Mesendoderm (in vitro differentiated cells): ENCODE measurements around the gene RMND5A.

Experiments used
- DNase-seq: peaks from one replicate; pipeline ENCODE4 v3.0.0; 2013
- H2AK5ac ChIP-seq: 2 replicates; pipeline ENCODE4 v1.6.1; 2013; ENCODE audit warnings: low read length, inconsistent platforms
- H2BK120ac ChIP-seq: 2 replicates; pipeline ENCODE4 v1.6.1; 2013; ENCODE audit warnings: low read depth, mild to moderate bottlenecking, low read length, moderate library complexity, mixed read lengths
- H2BK15ac ChIP-seq: replicated peaks from 2 replicates; pipeline ENCODE4 v1.6.1; 2013; ENCODE audit warnings: low read depth, mild to moderate bottlenecking, moderate library complexity
- H2BK5ac ChIP-seq: 2 replicates; pipeline ENCODE4 v1.6.1; 2013; ENCODE audit warnings: low read length, inconsistent platforms
- H3K18ac ChIP-seq: 2 replicates; pipeline ENCODE4 v1.6.1; 2013; ENCODE audit warnings: mild to moderate bottlenecking, low read length, mixed read lengths
- H3K23ac ChIP-seq: one replicate; pipeline ENCODE4 v1.6.1; 2013; ENCODE audit warnings: low read length
- H3K27ac ChIP-seq: 2 replicates; pipeline ENCODE4 v1.5.1; 2013; ENCODE audit warnings: low read depth, mild to moderate bottlenecking, inconsistent platforms, low read length, moderate library complexity
- H3K27me3 ChIP-seq: 2 replicates; pipeline ENCODE4 v1.6.1; 2013; ENCODE audit warnings: low read length, control low read depth, mild to moderate bottlenecking, inconsistent platforms; ENCODE audit not compliant: insufficient read depth, poor library complexity
- H3K36me3 ChIP-seq: 2 replicates; pipeline ENCODE4 v1.6.1; 2013; ENCODE audit warnings: low read length, inconsistent platforms; ENCODE audit not compliant: control insufficient read depth, insufficient read depth
- H3K4ac ChIP-seq: one replicate; pipeline ENCODE4 v1.6.1; 2013; ENCODE audit warnings: low read depth, mild to moderate bottlenecking, low read length, moderate library complexity
- H3K4me1 ChIP-seq: 2 replicates; pipeline ENCODE4 v1.6.1; 2013; ENCODE audit warnings: low read depth, low read length, inconsistent platforms; ENCODE audit not compliant: control insufficient read depth
- H3K4me2 ChIP-seq: 2 replicates; pipeline ENCODE4 v1.6.1; 2013; ENCODE audit warnings: low read length
- H3K4me3 ChIP-seq: 2 replicates; pipeline ENCODE4 v1.5.1; 2013; ENCODE audit warnings: mild to moderate bottlenecking, low read length
- H3K56ac ChIP-seq: one replicate; pipeline ENCODE4 v1.6.1; 2013; ENCODE audit warnings: low read length
- H3K79me1 ChIP-seq: 2 replicates; pipeline ENCODE4 v1.6.1; 2013; ENCODE audit warnings: low read length, inconsistent platforms
- H3K79me2 ChIP-seq: 2 replicates; pipeline ENCODE4 v1.6.1; 2013; ENCODE audit warnings: mild to moderate bottlenecking, low read length; ENCODE audit not compliant: control insufficient read depth, insufficient read depth
- H3K9ac ChIP-seq: 2 replicates; pipeline ENCODE4 v1.6.1; 2013; ENCODE audit warnings: low read length, inconsistent platforms
- H4K5ac ChIP-seq: one replicate; pipeline ENCODE4 v1.6.1; 2013; ENCODE audit warnings: low read length
- H4K8ac ChIP-seq: one replicate; pipeline ENCODE4 v1.6.1; 2013; ENCODE audit warnings: low read depth, mild to moderate bottlenecking, control low read depth, low read length, moderate library complexity
- WGBS: extraction: QIAGEN DNeasy Blood & Tissue Kit; methylation state at CpG from one replicate; pipeline ENCODE4 v1.1.7; 2013; ENCODE audit warnings: low lambda C conversion rate, missing lambda C conversion rate; ENCODE audit not compliant: insufficient coverage; ENCODE audit errors: extremely low coverage; 5-methylcytosine and 5-hydroxymethylcytosine counted together

RMND5A gene

GRCh38 chr2:86809481-86810121, 89.5 kb downstream of the RMND5A start:
- H3K9ac ChIP-seq: no peak overlapping the region

GRCh38 chr2:86815611-86816010, 95.5 kb downstream of the RMND5A start:
- H3K4me2 ChIP-seq: no peak overlapping the region
- H3K79me2 ChIP-seq: no peaks in the 10 kb centered on the region
- H2BK5ac ChIP-seq: no peak overlapping the region
- H2BK120ac ChIP-seq: no peak overlapping the region
- no peak overlapping the region for H3K4ac ChIP-seq
- no peak overlapping the region for H3K23ac ChIP-seq
- no peak overlapping the region for H3K27ac ChIP-seq
- H2BK15ac ChIP-seq: no peak overlapping the region
- DNase-seq: no peak
- H3K9ac ChIP-seq: no peak overlapping the region
- no peak overlapping the region for H3K4me3 ChIP-seq
- H3K27me3 ChIP-seq: no peaks in the 10 kb centered on the region
- no peaks in the 10 kb centered on the region for H3K36me3 ChIP-seq
- H3K18ac ChIP-seq: no peak overlapping the region
- no peak overlapping the region for H4K5ac ChIP-seq
- H3K4me1 ChIP-seq: no peaks in the 10 kb centered on the region
- no peaks in the 10 kb centered on the region for H3K79me1 ChIP-seq
- no CpG with 5 or more reads among the region's 1 CpG for WGBS
- no peak overlapping the region for H2AK5ac ChIP-seq
- no peak overlapping the region for H3K56ac ChIP-seq
- H4K8ac ChIP-seq: no peak overlapping the region

More at GRCh38 chr2:86809481-86810121, 89.5 kb downstream of the RMND5A start:
- Histone ChIP-seq H2BK15ac (no peak overlapping the region), H3K36me3 (no peaks in the 10 kb centered on the region), H3K56ac (no peak overlapping the region), H3K18ac (no peak overlapping the region), H4K5ac (no peak overlapping the region), H4K8ac (no peak overlapping the region), H2AK5ac (no peak overlapping the region), H3K79me1 (no peaks in the 10 kb centered on the region), H3K4me3 (no peak overlapping the region), H3K4me2 (no peak overlapping the region), H3K79me2 (no peaks in the 10 kb centered on the region), H3K4me1 (no peaks in the 10 kb centered on the region), H3K23ac (no peak overlapping the region), H2BK120ac (no peak overlapping the region), H3K27ac (no peak overlapping the region), H3K4ac (no peak overlapping the region), H3K27me3 (no peaks in the 10 kb centered on the region), H2BK5ac (no peak overlapping the region)
- WGBS: no CpG with 5 or more reads among the region's 43 CpGs
- no peak for DNase-seq

- Histone ChIP-seq H3K36me3 (no peaks in the 10 kb centered on the region), H3K79me1 (no peaks in the 10 kb centered on the region), H3K4me1 (no peaks in the 10 kb centered on the region), H3K4me3 (no peak overlapping the region), H3K4me2 (no peak overlapping the region), H3K27ac (no peak overlapping the region), H4K5ac (no peak overlapping the region), H3K4ac (no peak overlapping the region), H3K18ac (no peak overlapping the region), H2BK5ac (no peak overlapping the region), H2BK15ac (no peak overlapping the region), H3K56ac (no peak overlapping the region), H3K9ac (no peak overlapping the region), H3K23ac (no peak overlapping the region), H3K79me2 (no peaks in the 10 kb centered on the region), H4K8ac (no peak overlapping the region), H2AK5ac (no peak overlapping the region), H2BK120ac (no peak overlapping the region), H3K27me3 (no peaks in the 10 kb centered on the region)
- WGBS: no CpG with 5 or more reads among the region's 4 CpGs
- no peak for DNase-seq
These were observed 98.2 kb downstream of the RMND5A start for GRCh38 chr2:86818114-86818801.

DNA sequence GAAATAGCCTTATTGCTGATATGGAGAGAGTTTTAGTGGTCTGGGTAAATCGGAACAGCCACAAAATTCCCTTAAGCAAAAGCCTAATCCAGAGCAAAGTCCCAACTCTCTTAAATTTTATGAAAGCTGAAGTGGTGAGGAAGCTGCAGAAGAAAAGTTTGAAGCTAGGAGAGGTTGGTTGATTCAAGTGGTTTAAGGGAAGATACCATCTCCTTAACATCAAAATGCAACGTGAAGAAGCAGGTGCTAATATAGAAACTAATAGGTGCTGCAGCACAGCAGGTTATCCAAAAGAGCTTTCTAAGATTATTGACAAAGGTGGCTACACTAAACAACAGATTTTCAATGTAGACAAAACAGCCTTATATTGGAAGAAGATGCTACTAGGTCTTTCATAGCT, 98.9 kb downstream of the RMND5A start:
- no peaks in the 10 kb centered on the region for H3K36me3 ChIP-seq
- H2BK15ac ChIP-seq: no peak overlapping the region
- H3K4me2 ChIP-seq: no peak overlapping the region
- no peak overlapping the region for H3K4me3 ChIP-seq
- H3K79me2 ChIP-seq: no peaks in the 10 kb centered on the region
- H3K4ac ChIP-seq: no peak overlapping the region
- no peaks in the 10 kb centered on the region for H3K4me1 ChIP-seq
- WGBS: no CpG with 5 or more reads among the region's 2 CpGs
- no peak overlapping the region for H2BK5ac ChIP-seq
- no peak overlapping the region for H2BK120ac ChIP-seq
- no peaks in the 10 kb centered on the region for H3K79me1 ChIP-seq
- no peak overlapping the region for H3K23ac ChIP-seq
- H3K56ac ChIP-seq: no peak overlapping the region
- no peak overlapping the region for H3K27ac ChIP-seq
- no peak overlapping the region for H4K8ac ChIP-seq
- no peak overlapping the region for H4K5ac ChIP-seq
- no peak overlapping the region for H3K18ac ChIP-seq
- H2AK5ac ChIP-seq: no peak overlapping the region
- H3K9ac ChIP-seq: no peak overlapping the region
- no peak for DNase-seq
- H3K27me3 ChIP-seq: no peaks in the 10 kb centered on the region

DNA sequence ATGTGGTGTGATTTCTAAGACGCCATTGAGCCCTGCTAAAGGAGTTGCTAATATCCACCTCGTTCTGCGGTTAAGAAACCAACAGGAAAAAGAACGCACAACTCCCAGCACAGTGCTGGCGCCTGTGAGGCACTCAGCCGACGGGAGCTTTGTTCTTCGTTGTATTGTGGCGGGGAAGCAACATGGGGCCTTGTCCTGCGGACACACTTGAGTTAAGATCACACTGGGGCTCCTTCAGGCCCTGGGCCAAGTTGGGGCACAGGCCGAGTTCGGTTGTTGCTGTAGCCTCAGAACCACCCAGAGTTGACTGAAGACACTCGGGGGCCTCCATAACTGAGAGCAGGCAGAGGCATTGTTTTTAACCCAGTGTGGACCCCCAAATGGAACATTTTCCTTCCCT, 101.2 kb downstream of the RMND5A start:
- Histone ChIP-seq H3K79me1 (no peaks in the 10 kb centered on the region), H3K56ac (no peak overlapping the region), H3K18ac (no peak overlapping the region), H2BK15ac (no peak overlapping the region), H2BK120ac (no peak overlapping the region), H3K27me3 (no peaks in the 10 kb centered on the region), H3K4me3 (no peak overlapping the region), H3K4me1 (no peaks in the 10 kb centered on the region), H3K23ac (no peak overlapping the region), H3K27ac (no peak overlapping the region), H3K79me2 (no peaks in the 10 kb centered on the region), H4K5ac (no peak overlapping the region), H3K4ac (no peak overlapping the region), H4K8ac (no peak overlapping the region), H3K36me3 (no peaks in the 10 kb centered on the region), H2AK5ac (no peak overlapping the region), H3K9ac (no peak overlapping the region), H2BK5ac (no peak overlapping the region), H3K4me2 (no peak overlapping the region)
- DNase-seq: no peak
- WGBS: no CpG with 5 or more reads among the region's 13 CpGs

DNA sequence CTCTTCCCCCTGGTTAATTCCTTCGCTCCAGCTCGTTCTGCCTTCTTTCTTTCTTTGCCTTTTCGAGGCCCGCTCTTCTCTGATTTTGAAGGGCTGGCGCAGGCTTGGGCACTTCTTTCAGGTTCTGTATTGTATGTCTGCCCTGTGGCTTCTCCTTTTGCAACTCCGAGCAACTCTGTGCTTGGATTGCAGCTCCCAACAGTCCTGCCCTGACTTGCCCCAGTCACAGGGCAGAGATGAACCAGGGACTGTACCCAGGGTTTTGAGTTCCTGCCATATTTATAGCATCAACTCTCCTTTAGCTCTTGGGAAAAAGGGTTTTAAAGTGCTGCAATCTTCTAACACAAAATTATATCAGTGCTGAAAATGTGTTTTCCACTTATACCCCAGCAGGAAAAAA, 101.8 kb downstream of the RMND5A start:
- DNase-seq: no peak
- Histone ChIP-seq H3K27ac (no peak overlapping the region), H3K4me2 (no peak overlapping the region), H3K79me2 (no peaks in the 10 kb centered on the region), H2BK5ac (no peak overlapping the region), H4K5ac (no peak overlapping the region), H3K4me1 (no peaks in the 10 kb centered on the region), H3K18ac (no peak overlapping the region), H2BK15ac (no peak overlapping the region), H3K56ac (no peak overlapping the region), H3K36me3 (no peaks in the 10 kb centered on the region), H3K9ac (no peak overlapping the region), H3K4ac (no peak overlapping the region), H2AK5ac (no peak overlapping the region), H2BK120ac (no peak overlapping the region), H3K27me3 (no peaks in the 10 kb centered on the region), H3K79me1 (no peaks in the 10 kb centered on the region), H3K4me3 (no peak overlapping the region), H4K8ac (no peak overlapping the region), H3K23ac (no peak overlapping the region)
- WGBS: no CpG with 5 or more reads among the region's 6 CpGs
